Fibroblast of lung (primary cell): Measurements from ENCODE around the gene BTBD17. TPM values are rescaled to one million over a fixed set of nuclear protein-coding genes. Genes with fewer than 3 reads are reported as not detected.
A peak's percentile ranks its signal among the peaks of the same experiment; 100 is the strongest.

Experiments
- DNase-seq, 2 donors: peaks; one replicate each; pipeline versions ENCODE4 v3.0.0 to v3.0.0-alpha.2; 2010; ENCODE audit warnings: low read depth in 2 of 2
- H2AFZ ChIP-seq: 2 replicates; pipeline ENCODE4 v1.5.1; 2012; ENCODE audit warnings: low read length, control low read depth, inconsistent platforms
- H3K27ac ChIP-seq: 2 replicates; pipeline ENCODE4 v1.5.1; 2011; ENCODE audit warnings: low read length, control low read depth; ENCODE audit not compliant: insufficient read depth
- H3K27me3 ChIP-seq: 2 replicates; pipeline ENCODE4 v1.5.1; 2011; ENCODE audit warnings: mild to moderate bottlenecking, low read length; ENCODE audit not compliant: control insufficient read depth, insufficient read depth
- H3K36me3 ChIP-seq: 2 replicates; pipeline ENCODE4 v1.5.1; 2011; ENCODE audit warnings: low read length; ENCODE audit not compliant: control insufficient read depth, insufficient read depth
- H3K4me1 ChIP-seq: 2 replicates; pipeline ENCODE4 v1.5.1; 2011; ENCODE audit warnings: low read length; ENCODE audit not compliant: control insufficient read depth, insufficient read depth; ENCODE audit errors: extremely low read depth
- H3K4me2 ChIP-seq: 2 replicates; pipeline ENCODE4 v1.5.1; 2011; ENCODE audit warnings: low read length, control low read depth; ENCODE audit not compliant: insufficient read depth; ENCODE audit errors: extremely low read depth
- H3K4me3 ChIP-seq, 4 experiments: fragments of 200-600 bp in 1 of 4; sonication (generic) in 1 of 4; replicated peaks in 1 of 4; 2 replicates each; pipeline ENCODE4 v1.5.1; 2011 to 2016; ENCODE audit warnings: low read length in 4 of 4, low read depth in 3 of 4, mild to moderate bottlenecking in 3 of 4, control low read depth in 2 of 4, inconsistent platforms in 1 of 4, mixed read lengths in 1 of 4; ENCODE audit not compliant: insufficient read depth in 1 of 4; ENCODE audit errors: control extremely low read depth in 1 of 4
- H3K79me2 ChIP-seq: 2 replicates; pipeline ENCODE4 v1.5.1; 2012; ENCODE audit warnings: mild to moderate bottlenecking, low read length, inconsistent platforms; ENCODE audit not compliant: control insufficient read depth, insufficient read depth
- H3K9ac ChIP-seq: 2 replicates; pipeline ENCODE4 v1.5.1; 2011; ENCODE audit warnings: mild to moderate bottlenecking, low read length, control low read depth; ENCODE audit not compliant: insufficient read depth
- H3K9me3 ChIP-seq: 2 replicates; pipeline ENCODE4 v1.5.1; 2012; ENCODE audit warnings: low read depth, low read length; ENCODE audit not compliant: control insufficient read depth, insufficient read depth
- H4K20me1 ChIP-seq: 2 replicates; pipeline ENCODE4 v1.5.1; 2011; ENCODE audit warnings: low read length; ENCODE audit not compliant: control insufficient read depth, insufficient read depth; ENCODE audit errors: extremely low read depth
- EZH2 ChIP-seq: IDR thresholded peaks from 2 replicates; pipeline ENCODE4 v1.5.1; 2012; ENCODE audit warnings: low read length, control low read depth, mild to moderate bottlenecking; ENCODE audit errors: missing control alignments
- polyA plus RNA-seq, 2 donors: library from polyadenylated mRNA; depleted of rRNA in 1 of 2; stranded (reverse) in 1 of 2; unstranded in 1 of 2; fragments of >200 nt; gene quantifications; 2 replicates each; pipeline ENCODE4 v1.2.1, GENCODE V29; 2011 to 2012; ENCODE audit warnings: missing spikeins in 1 of 2
- total RNA-seq: library from RNA; depleted of rRNA; stranded (reverse); fragments of >200 nt; gene quantifications from 2 replicates; pipeline ENCODE4 v1.2.1, GENCODE V29; 2014
- TF ChIP-seq, protein P1 (sequence below), 2 donors: IDR thresholded peaks in 1 of 2; conservative IDR thresholded peaks in 1 of 2; 1 replicate in 1 of 2; 2 replicates in 1 of 2; pipeline ENCODE4 v1.5.1; 2011 to 2012; ENCODE audit warnings: low read length in 2 of 2, control low read depth in 1 of 2, inconsistent platforms in 1 of 2, low read depth in 1 of 2, mild to moderate bottlenecking in 1 of 2

Gene BTBD17
- total and polyA plus RNA-seq, 2 donors (not counting 1 experiment from before 2014, with no cell fraction given), result under 0.01 TPM; not detected in 1

DNA sequence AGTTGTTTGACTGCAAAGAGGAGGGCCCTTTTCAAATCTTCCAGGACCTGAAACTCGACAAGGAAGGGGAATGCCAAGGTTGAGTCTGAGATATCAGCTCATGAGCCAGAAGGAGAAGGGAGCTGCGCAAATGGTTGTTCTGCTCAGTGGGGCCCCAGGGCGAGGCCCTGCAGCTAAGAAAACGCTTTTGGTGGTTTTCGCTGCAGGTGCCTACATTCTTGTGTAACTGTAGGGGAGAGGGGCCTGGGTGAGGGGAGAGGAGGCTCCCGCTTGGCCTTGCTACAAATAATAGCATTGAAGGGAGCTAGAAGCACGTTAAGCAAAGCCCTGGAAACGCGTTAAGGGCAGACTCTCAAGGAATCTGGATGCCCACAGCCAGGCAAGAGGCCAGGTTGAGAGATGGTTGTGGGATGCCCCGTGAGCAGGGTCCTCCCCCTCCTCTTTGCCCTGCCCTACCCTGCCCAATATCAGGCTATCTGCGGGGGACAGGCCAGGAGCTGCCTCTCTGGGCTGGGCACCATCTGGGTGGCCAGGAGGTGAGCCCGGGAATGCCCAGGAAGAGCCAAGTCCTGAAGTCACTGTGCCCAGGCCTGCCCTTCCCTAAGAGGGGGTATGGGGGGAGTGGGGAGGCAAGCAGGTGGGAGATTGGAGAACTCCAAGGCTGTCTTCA, 27.6 kb upstream of the BTBD17 start:
- Histone ChIP-seq H2AFZ (no peak overlapping the region), H3K79me2 (no peaks in the 10 kb centered on the region), H3K4me3 (no peak overlapping the region), H3K9me3 (no peaks in the 10 kb centered on the region), H3K27me3 (no peaks in the 10 kb centered on the region), H3K4me1 (no peaks in the 10 kb centered on the region), H3K36me3 (no peaks in the 10 kb centered on the region), H4K20me1 (no peaks in the 10 kb centered on the region), H3K4me2 (no peak overlapping the region), H3K9ac (no peak overlapping the region), H3K27ac (no peak overlapping the region)
- TF ChIP-seq, protein P1, sequence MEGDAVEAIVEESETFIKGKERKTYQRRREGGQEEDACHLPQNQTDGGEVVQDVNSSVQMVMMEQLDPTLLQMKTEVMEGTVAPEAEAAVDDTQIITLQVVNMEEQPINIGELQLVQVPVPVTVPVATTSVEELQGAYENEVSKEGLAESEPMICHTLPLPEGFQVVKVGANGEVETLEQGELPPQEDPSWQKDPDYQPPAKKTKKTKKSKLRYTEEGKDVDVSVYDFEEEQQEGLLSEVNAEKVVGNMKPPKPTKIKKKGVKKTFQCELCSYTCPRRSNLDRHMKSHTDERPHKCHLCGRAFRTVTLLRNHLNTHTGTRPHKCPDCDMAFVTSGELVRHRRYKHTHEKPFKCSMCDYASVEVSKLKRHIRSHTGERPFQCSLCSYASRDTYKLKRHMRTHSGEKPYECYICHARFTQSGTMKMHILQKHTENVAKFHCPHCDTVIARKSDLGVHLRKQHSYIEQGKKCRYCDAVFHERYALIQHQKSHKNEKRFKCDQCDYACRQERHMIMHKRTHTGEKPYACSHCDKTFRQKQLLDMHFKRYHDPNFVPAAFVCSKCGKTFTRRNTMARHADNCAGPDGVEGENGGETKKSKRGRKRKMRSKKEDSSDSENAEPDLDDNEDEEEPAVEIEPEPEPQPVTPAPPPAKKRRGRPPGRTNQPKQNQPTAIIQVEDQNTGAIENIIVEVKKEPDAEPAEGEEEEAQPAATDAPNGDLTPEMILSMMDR (conservative IDR thresholded peaks at IDR 0.05 in 1 of 2, IDR thresholded peaks at IDR 0.05 in 1 of 2; ENCODE audit: low read depth in 1 of 2, low read length in 2 of 2), result no peak
- TF ChIP-seq EZH2, result no peak
- no peak for DNase-seq

DNA sequence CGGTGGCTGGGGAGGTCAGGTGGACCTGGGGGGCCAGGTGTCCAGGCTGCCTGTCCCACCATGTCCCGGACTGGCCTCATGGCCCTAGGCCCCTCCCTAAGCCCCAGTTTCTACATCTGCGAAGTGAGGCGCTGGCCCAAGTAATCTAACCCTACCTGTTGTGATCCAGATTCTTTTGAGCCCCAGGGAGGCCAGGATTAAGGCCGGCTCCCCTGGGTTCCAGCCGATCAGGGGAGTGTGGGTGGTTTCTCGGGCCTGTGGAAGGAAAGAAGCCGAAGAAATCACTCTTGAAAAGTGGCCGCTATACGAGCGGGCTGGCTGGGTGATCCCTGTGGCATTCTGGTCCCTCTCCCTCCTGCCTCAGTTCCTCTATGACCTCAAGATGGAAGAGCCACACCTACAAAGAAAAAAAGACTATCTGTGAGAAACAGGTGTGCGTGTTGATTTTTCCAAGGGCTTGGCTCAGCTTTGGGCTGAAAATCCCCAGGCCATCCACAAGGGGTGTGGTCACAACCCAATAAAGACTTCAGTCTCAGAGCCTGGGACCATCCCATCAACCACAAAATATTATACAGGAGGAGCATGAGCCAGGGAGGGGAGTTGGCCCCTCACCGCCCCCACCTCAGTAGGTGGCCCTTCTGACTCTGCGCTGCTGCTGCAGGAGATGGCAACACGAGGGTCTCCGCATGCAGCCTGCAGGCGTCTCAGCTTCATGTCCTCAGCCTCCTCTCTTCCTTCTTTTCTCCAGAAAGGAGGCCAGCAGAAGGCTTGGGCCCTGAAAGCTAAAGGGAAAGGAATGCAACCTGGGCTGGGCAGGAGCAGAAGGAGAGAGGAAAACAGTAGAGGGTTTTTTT, 25.9 kb upstream of the BTBD17 start:
- DNase-seq, result no peak
- Histone ChIP-seq H3K79me2 (no peaks in the 10 kb centered on the region), H4K20me1 (no peaks in the 10 kb centered on the region), H3K4me1 (no peaks in the 10 kb centered on the region), H3K4me3 (no peak overlapping the region), H3K27me3 (no peaks in the 10 kb centered on the region), H3K27ac (no peak overlapping the region), H3K9ac (no peak overlapping the region), H2AFZ (no peak overlapping the region), H3K9me3 (no peaks in the 10 kb centered on the region), H3K4me2 (no peak overlapping the region), H3K36me3 (no peaks in the 10 kb centered on the region)
- no peak for TF ChIP-seq EZH2
- TF ChIP-seq, protein P1 (conservative IDR thresholded peaks at IDR 0.05 in 1 of 2, IDR thresholded peaks at IDR 0.05 in 1 of 2; ENCODE audit: low read depth in 1 of 2, low read length in 2 of 2), result no peak

DNA sequence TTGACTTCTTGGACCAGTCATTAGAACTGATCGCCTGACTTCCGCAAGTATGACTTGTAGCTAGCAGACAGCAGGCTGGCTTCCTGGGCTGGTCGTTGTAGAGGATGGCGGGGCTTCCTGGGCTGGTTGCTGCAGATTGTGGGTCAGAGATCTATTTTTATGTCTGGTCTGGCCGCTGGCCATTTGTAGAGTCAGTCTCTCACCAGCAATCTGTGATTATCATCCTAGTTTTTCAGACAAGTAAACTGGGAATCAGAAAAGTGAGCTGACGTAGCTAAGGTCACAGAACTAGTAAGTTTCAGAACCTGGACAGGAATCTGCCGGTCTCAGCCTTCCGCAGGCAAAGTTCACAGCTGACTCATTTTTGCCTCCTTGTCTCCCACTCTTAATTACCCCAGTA, 24.7 kb upstream of the BTBD17 start:
- Histone ChIP-seq H3K4me2 (no peak overlapping the region), H3K9ac (no peak overlapping the region), H3K27me3 (no peaks in the 10 kb centered on the region), H3K27ac (no peak overlapping the region), H4K20me1 (no peaks in the 10 kb centered on the region), H2AFZ (no peak overlapping the region), H3K9me3 (no peaks in the 10 kb centered on the region), H3K79me2 (no peaks in the 10 kb centered on the region), H3K4me1 (no peaks in the 10 kb centered on the region), H3K36me3 (no peaks in the 10 kb centered on the region), H3K4me3 (no peak overlapping the region)
- DNase-seq, result peak in 1 of 2 donors; percentile 60
- TF ChIP-seq, protein P1 (conservative IDR thresholded peaks at IDR 0.05 in 1 of 2, IDR thresholded peaks at IDR 0.05 in 1 of 2; ENCODE audit: low read depth in 1 of 2, low read length in 2 of 2), result no peak
- TF ChIP-seq EZH2, result no peak
